Thyroid gland (tissue), 4 donors: ENCODE results near the gene TBCEL.

Source experiments
- CTCF ChIP-seq, 6 experiments: fragments of 200-600 bp in 3 of 6; fragments of 450-650 bp in 3 of 6; sonication (generic) in 3 of 6; IDR thresholded peaks; one replicate each; pipeline ENCODE4 v1.5.1; 2016 to 2019; ENCODE audit warnings: antibody characterized with exemption in 6 of 6, mild to moderate bottlenecking in 2 of 6, inconsistent platforms in 1 of 6, moderate library complexity in 1 of 6
- POLR2A ChIP-seq, 2 donors: fragments of 450-650 bp; IDR thresholded peaks; one replicate each; pipeline ENCODE4 v1.6.1; 2017; ENCODE audit warnings: antibody characterized with exemption in 2 of 2, mild to moderate bottlenecking in 2 of 2, moderate library complexity in 1 of 2

GRCh38 chr11:121033635-121034034 is 9.7 kb downstream of the TBCEL start:
- no peak for TF ChIP-seq CTCF (IDR thresholded peaks at IDR 0.05)
- no peak for TF ChIP-seq POLR2A (IDR thresholded peaks at IDR 0.05)
